Middle frontal gyrus (tissue), 1 donor: ENCODE measurements around the gene MINDY4.
A peak's percentile ranks its signal among the peaks of the same experiment; 100 is the strongest.

Experiments
- DNase-seq: peaks from one replicate; pipeline ENCODE4 v3.0.0-alpha.2; 2015; ENCODE audit warnings: low spot score; ENCODE audit errors: extremely low spot score

The MINDY4 gene

DNA sequence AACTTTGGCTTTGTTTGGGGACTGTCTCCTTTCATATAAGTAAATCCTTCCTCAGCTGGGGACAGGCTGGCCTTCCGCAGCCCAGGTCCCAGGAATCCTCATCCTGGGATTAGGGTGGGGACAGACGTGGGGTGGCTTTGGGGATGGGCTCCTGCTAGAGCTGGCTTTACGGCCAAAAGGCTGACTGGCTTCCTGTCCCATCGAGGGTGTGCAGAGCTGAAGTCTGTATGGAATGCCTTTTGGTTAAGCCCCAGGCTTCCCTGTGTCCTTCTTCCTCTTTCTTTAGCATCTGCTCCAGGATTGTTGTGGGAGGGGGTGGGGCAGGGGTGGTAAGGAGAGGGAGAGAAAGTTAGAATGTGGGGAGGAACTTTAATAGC is 81.1 kb downstream of the MINDY4 start:
- no peak for DNase-seq

DNA sequence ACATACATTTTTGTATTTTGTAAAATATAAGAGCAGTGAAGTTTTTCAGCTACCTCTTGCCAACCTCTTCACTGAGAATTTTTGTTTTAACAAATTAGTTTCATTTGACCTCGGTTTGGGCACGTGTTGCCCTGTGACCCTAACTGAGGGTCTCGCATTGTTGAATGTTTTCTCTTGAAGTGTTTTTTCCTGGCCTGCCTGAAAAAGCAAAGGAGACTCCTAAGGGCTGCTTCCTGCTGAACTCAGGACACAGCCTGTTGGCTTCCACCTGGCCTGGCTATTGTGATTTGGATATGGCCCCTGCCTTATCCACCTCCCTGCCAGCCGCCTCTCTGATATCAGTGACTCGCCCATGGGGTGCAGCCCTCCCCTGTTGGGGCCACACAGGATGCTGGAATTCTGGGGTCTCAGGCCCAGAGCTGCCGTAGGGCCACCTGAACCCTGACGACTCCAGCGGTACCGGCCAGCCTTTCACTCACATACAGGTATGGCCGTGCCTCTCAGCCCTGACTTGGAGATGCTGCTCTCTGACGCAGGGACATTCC is 81.6 kb downstream of the MINDY4 start:
- DNase-seq, result no peak

DNA sequence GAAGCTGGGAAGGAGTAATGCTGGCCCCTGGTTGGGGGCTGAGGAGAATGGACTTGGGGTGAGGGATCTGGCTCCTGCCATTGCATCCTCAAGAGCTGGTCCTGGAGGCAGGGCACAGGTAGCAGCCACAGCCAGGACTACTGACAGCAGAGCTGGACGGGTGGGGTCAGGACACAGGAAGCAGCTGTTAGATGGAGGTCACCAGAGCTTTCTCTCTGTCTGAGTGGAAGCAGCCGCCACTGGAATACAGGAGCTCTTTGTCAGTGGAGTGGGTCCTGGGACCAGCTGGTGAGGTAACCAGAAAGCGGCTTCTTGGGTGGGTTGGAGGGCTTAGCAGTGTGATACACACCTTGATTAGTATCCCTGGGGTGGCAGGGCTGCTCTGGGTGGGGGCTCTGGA is 82.4 kb downstream of the MINDY4 start:
- no peak for DNase-seq

- DNase-seq, result no peak
Observed at GRCh38 chr7:30855936-30856335, 84.7 kb downstream of the MINDY4 start.

DNA sequence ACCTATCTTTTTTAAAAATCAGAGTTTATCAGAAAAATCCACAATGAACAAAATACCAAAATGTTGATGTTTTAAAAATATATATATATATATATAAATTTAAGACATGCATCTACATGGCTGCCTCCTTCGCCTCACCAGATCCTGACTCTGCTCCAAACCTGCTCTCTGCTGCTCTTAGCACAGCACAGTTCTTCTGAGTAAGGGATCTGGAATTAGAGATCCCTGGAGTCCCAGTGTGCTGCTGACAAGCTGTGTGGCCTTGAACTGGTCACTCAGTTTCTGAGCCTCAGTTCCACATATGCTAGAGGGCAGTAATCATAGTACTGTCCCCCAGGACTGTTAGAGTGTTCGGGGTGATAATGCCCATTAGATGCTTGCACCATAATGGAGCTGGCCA is 87.4 kb downstream of the MINDY4 start:
- DNase-seq, result no peak

DNA sequence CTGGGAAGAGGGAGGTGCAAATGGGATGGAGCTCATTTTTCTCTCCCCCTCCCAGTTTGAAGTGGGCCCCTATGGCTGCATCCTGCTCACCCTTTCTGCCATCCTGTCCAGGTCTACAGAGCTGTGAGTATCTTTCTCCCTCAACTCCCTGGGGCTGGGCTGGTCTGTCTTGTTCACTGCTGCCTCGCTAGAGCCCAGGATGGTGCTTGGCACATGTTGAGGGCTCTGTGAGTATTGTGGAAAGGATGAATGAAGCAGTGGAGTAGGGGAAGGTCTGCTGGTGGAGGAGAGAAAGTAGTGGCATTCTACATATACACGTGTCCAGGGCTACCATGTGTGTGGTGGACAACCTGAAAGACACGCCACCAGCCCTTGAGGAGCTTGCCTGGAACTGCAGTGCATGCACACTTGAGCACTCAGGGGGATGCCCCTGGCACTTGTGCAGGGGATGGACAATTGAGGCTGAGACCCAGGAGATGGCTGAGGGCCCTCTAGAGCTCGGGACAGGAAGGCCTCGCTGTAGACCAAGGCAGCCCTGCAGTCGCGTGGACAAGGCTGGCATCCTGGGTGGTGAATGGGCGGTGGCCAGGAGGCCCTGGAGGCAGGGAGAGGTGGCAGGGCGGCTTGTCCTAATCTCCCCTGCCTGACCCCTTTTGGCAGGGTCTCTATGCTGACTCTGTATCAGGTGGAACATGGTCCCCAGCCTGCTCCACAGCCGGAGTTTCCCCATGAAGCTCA is 88.2 kb downstream of the MINDY4 start:
- no peak for DNase-seq

GRCh38 chr7:30859940-30860496 is 88.8 kb downstream of the MINDY4 start:
- DNase-seq, result no peak

DNA sequence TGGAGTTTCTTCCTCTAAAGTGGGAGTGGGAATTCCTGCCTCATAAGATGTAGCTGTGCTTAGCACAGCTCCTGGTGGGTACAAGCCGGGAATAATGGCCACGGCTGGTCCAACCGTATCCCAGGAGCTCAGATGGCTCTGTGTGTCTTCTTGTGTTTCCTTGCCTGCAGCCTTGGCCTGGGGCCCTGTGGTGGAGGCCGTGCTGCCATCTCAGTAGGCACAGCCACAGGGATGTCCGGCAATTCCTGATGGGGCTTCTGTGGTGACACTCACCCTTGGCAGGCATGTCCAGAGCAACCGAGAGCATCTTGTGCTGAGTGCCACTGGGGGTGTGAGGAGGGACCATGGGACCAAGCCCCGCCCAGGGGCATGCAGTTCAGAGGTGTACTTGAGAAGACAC is 90.4 kb downstream of the MINDY4 start:
- no peak for DNase-seq

DNA sequence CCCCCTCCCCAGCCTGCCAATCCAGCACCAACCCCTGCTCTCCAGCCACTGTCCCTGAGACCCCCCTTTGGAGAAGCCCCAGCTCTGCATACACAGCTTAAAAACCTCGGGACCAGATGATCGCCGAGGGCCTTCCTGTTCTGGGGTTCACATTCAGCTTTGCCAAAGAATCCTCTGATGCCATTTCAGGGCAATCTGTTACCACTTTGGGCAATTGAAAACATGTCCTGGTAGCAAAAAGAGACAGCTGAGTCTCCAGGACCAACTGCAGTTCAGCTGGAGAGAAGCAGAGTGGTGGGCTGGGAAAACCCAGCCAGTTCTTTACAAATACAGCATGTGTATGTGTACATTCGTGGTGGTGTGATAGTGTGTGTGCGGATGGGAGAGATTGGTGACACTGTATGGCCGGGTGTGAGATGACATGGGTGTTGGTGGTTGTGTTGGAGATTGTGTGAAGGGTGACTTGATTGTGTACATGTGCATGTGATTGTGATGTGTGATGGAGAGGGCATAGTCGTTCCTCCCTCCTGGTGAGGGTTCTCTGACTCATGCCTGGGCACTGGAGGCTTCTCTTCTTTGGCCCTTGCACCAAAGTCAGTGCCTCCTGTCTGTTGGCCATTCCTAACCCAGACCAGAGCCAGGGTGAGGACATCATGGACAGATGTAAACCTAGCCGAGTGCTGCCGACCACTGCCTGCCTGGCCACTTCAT is 91.9 kb downstream of the MINDY4 start:
- no peak for DNase-seq

- no peak for DNase-seq
Observed at GRCh38 chr7:30863706-30864035, 92.5 kb downstream of the MINDY4 start.

- no peak for DNase-seq
Observed at GRCh38 chr7:30864101-30864500, 92.9 kb downstream of the MINDY4 start.

DNA sequence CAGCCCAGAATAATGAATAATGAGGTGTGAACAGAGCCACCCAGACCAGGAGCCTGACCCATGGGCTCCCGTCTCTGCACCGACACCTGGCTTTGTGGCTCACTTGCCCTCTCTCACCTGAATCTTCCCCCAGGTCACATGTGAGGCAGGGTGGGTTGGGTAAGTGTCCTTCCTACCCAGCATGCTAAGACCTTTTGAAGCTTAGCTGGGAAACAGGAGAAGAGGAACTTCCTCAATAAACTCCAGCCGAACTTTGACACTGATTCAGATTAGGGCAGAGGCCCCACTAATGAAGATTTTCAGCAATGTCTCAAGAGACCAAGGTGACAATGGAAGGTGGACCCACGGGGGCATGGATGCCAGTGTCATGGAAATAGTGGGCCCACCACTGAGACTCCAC is 93.9 kb downstream of the MINDY4 start:
- no peak for DNase-seq

DNA sequence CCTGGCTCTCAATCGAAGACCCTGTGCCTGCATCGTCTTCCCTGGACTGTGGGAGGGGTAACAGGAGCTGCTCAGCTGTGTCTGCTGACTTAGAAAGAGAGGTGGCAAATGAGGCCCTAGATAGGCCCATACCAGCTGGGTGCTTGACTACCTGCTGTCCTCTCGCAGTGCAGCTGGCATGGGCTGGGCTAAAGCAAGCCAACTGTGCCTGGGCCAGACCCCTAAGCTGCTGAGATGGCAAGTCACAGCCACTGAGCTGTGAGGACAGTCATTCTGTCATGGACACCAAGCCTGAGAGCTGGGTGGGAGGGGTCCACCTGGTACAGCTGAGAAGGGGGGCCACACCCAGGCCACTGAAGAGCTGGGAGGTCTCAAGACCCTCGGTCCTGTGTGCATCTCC is 94.6 kb downstream of the MINDY4 start:
- DNase-seq, result no peak

- DNase-seq, result no peak
Observed at GRCh38 chr7:30866939-30867338, 95.7 kb downstream of the MINDY4 start.

GRCh38 chr7:30867483-30867882 is 96.3 kb downstream of the MINDY4 start:
- DNase-seq, result no peak

- DNase-seq, result peak; percentile 19
Observed at GRCh38 chr7:30869794-30870611, 98.8 kb downstream of the MINDY4 start.

- DNase-seq, result no peak
Observed at GRCh38 chr7:30870821-30871518, 99.8 kb downstream of the MINDY4 start.

- no peak for DNase-seq
Observed at GRCh38 chr7:30871655-30872054, 100.4 kb downstream of the MINDY4 start.

- no peak for DNase-seq
Observed at GRCh38 chr7:30873207-30873606, 102.0 kb downstream of the MINDY4 start.

GRCh38 chr7:30873656-30874055 is 102.4 kb downstream of the MINDY4 start:
- no peak for DNase-seq

- no peak for DNase-seq
Observed at GRCh38 chr7:30874656-30875302, 103.6 kb downstream of the MINDY4 start.
